Astrocyte of the cerebellum (primary cell): ENCODE results near the gene DLG5.

Experiments used
- DNase-seq: peaks from one replicate; pipeline ENCODE4 v3.0.0-alpha.2; 2011; ENCODE audit warnings: low read depth
- H3K4me3 ChIP-seq: 2 replicates; pipeline ENCODE4 v1.5.1; 2011; ENCODE audit warnings: mild to moderate bottlenecking, low read depth, low read length, moderate library complexity
- CTCF ChIP-seq: IDR thresholded peaks from 2 replicates; pipeline ENCODE4 v1.5.1; 2012; ENCODE audit warnings: low read length, low read depth, moderate library complexity, mild to moderate bottlenecking; ENCODE audit errors: missing control alignments
- in situ Hi-C: cut with HindIII; loops from 2 replicates; pipeline ENCODE4 v1.10.0; 2017; ENCODE audit warnings: low sequenced_read_pairs

The DLG5 gene

GRCh38 chr10:77868523-77868922 lies 58.0 kb downstream of the DLG5 start:
- no peak for DNase-seq
- in situ Hi-C loops, result no loop called here
- H3K4me3 ChIP-seq, result no peak overlapping the region
- no peak for TF ChIP-seq CTCF

GRCh38 chr10:77867124-77867719 lies 59.3 kb downstream of the DLG5 start:
- no peak overlapping the region for H3K4me3 ChIP-seq
- no peak for TF ChIP-seq CTCF
- in situ Hi-C loops, result no loop called here
- DNase-seq, result no peak

- TF ChIP-seq CTCF, result no peak
- no peak for DNase-seq
- in situ Hi-C loops, result no loop called here
- H3K4me3 ChIP-seq, result no peak overlapping the region
Measured at GRCh38 chr10:77866598-77866997, 60.0 kb downstream of the DLG5 start.

GRCh38 chr10:77865580-77866324 lies 60.8 kb downstream of the DLG5 start:
- no peak for DNase-seq
- no peak overlapping the region for H3K4me3 ChIP-seq
- TF ChIP-seq CTCF, result no peak
- in situ Hi-C loops, result no loop called here

GRCh38 chr10:77864151-77864851 lies 62.3 kb downstream of the DLG5 start:
- in situ Hi-C loops, result loop anchor here (5.0 kb wide), 1 partner anchor 78 kb away; no protein-coding TSS in a partner anchor
- no peak for TF ChIP-seq CTCF
- no peak overlapping the region for H3K4me3 ChIP-seq
- DNase-seq, result no peak

GRCh38 chr10:77863446-77863845 lies 63.1 kb downstream of the DLG5 start:
- DNase-seq, result no peak
- in situ Hi-C loops, result loop anchor here (5.0 kb wide), 1 partner anchor 79 kb away; no protein-coding TSS in a partner anchor
- TF ChIP-seq CTCF, result no peak
- H3K4me3 ChIP-seq, result no peak overlapping the region
